Brain microvascular endothelial cell (primary cell): ENCODE measurements around the gene UCKL1.

Experiments
- DNase-seq: peaks from one replicate; pipeline ENCODE4 v3.0.0-alpha.2; 2020
- H3K27ac ChIP-seq: fragments of 250-450 bp; sonication (Bioruptor Pico); 2 replicates; pipeline ENCODE4 v1.5.1; 2020; ENCODE audit warnings: mild to moderate bottlenecking, moderate library complexity
- H3K27me3 ChIP-seq: fragments of 250-450 bp; sonication (Bioruptor Pico); replicated peaks from 2 replicates; pipeline ENCODE4 v1.5.1; 2020; ENCODE audit warnings: mild to moderate bottlenecking
- H3K36me3 ChIP-seq: fragments of 250-450 bp; sonication (Bioruptor Pico); replicated peaks from 2 replicates; pipeline ENCODE4 v1.5.1; 2020; ENCODE audit warnings: mild to moderate bottlenecking
- H3K4me3 ChIP-seq: 2 replicates; pipeline ENCODE4 v1.5.1; 2011; ENCODE audit warnings: low read depth, mild to moderate bottlenecking, control low read depth, low read length, moderate library complexity
- in situ Hi-C: cut with HindIII; loops from 2 replicates; pipeline ENCODE4 v1.10.0; 2017; ENCODE audit warnings: low sequenced_read_pairs, low pct_ligation_motif_present
- TF ChIP-seq, protein P1 (sequence below): IDR thresholded peaks from 2 replicates; pipeline ENCODE4 v1.5.1; 2011; ENCODE audit warnings: low read depth, mild to moderate bottlenecking, moderate library complexity, low read length, control low read depth, inconsistent platforms; ENCODE audit errors: missing control alignments

Gene UCKL1

DNA sequence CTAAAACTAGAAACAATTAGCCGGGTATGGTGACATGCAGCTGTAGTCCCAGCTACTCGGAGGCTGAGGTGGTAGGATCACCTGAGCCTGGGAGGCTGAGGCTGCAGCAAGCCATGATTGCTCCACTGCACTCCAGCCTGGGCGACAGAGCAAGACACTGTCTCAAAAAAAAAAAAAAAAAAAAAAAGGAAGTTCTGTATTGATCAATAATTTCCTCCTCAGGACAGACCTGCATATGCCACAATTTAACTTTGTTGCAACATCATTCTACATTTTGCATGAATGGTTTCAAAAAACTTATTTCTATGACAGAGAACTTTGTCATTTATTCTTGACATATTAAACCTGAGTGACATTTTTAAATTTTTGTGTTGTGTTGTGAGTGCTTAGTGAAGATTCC, 55.8 kb downstream of the UCKL1 start:
- in situ Hi-C loops = no loop called here
- Histone ChIP-seq H3K27me3 (no peaks in the 10 kb centered on the region), H3K27ac (no peak overlapping the region), H3K4me3 (no peak overlapping the region), H3K36me3 (peaks cover 5% of the 10 kb centered on the region)
- DNase-seq = no peak
- TF ChIP-seq, protein P1, sequence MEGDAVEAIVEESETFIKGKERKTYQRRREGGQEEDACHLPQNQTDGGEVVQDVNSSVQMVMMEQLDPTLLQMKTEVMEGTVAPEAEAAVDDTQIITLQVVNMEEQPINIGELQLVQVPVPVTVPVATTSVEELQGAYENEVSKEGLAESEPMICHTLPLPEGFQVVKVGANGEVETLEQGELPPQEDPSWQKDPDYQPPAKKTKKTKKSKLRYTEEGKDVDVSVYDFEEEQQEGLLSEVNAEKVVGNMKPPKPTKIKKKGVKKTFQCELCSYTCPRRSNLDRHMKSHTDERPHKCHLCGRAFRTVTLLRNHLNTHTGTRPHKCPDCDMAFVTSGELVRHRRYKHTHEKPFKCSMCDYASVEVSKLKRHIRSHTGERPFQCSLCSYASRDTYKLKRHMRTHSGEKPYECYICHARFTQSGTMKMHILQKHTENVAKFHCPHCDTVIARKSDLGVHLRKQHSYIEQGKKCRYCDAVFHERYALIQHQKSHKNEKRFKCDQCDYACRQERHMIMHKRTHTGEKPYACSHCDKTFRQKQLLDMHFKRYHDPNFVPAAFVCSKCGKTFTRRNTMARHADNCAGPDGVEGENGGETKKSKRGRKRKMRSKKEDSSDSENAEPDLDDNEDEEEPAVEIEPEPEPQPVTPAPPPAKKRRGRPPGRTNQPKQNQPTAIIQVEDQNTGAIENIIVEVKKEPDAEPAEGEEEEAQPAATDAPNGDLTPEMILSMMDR = no peak

DNA sequence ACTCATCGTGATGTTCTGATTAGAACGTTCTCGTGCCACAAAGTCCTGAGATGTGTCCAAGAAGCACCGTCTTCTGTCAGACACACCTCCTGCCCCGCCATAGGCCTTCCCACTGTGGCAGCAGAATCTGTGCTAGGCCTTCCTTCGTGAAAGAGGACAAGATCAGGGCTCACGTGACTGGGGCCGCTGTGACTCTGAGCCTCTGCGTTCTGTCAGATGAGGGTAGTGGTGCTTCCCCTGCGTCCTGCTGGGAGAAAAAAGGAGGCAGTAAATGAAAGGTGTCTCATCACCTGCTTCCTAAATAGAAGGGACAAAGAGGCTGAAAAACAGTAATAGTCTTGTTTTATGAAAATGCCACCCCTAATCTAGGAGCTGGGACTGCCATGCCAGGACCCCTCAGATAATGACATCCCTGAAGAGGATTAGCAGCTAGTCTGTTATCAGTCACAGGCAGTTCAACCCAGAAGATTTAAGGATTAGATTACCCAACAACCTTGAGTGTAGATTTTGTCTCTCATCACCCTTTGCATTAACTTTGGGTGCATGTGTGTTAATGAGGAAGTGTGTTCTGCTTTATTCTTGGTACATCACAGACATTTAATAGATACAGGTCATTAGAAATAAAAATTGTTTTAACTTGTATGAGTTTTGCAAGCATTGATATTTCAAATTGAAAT, 57.2 kb downstream of the UCKL1 start:
- no peak overlapping the region for H3K4me3 ChIP-seq
- in situ Hi-C loops = loop anchor here (25.0 kb wide), 1 partner anchor 312 kb away; no protein-coding TSS in a partner anchor
- no peaks in the 10 kb centered on the region for H3K27me3 ChIP-seq
- H3K36me3 ChIP-seq = peaks cover 5% of the 10 kb centered on the region
- no peak for DNase-seq
- no peak overlapping the region for H3K27ac ChIP-seq
- TF ChIP-seq, protein P1 = no peak

DNA sequence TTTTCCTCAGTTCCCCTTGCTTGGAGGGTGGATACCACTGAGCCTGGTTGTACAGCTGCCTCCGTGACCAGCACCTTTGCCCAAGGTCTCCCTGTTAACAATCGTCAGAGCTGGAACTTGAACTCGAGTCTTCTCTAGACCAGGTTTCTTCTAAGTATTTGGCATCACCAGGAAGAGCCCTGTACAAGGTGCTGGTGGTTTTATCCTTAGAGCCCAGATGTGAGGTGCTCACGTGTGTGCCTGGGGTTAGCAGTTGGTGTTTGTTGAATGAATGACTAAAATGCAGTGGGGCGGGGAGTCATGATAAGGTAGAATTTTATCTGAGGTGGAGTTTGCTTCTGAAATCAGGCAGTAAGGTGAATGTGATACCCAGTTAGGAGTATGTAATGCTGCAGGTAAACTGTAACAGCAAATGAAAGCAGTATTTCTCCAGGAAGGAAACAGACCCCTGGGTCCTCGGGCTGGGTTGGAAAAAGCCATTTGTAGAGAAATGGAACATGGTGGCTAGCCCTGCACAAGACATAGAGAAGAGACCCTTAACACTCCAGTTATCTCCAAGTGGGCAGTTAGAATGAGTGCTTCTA, 58.1 kb downstream of the UCKL1 start:
- in situ Hi-C loops = loop anchor here (25.0 kb wide), 1 partner anchor 311 kb away; no protein-coding TSS in a partner anchor
- Histone ChIP-seq H3K36me3 (peaks cover 3% of the 10 kb centered on the region), H3K27ac (no peak overlapping the region), H3K4me3 (no peak overlapping the region), H3K27me3 (no peaks in the 10 kb centered on the region)
- DNase-seq = no peak
- TF ChIP-seq, protein P1 = no peak

DNA sequence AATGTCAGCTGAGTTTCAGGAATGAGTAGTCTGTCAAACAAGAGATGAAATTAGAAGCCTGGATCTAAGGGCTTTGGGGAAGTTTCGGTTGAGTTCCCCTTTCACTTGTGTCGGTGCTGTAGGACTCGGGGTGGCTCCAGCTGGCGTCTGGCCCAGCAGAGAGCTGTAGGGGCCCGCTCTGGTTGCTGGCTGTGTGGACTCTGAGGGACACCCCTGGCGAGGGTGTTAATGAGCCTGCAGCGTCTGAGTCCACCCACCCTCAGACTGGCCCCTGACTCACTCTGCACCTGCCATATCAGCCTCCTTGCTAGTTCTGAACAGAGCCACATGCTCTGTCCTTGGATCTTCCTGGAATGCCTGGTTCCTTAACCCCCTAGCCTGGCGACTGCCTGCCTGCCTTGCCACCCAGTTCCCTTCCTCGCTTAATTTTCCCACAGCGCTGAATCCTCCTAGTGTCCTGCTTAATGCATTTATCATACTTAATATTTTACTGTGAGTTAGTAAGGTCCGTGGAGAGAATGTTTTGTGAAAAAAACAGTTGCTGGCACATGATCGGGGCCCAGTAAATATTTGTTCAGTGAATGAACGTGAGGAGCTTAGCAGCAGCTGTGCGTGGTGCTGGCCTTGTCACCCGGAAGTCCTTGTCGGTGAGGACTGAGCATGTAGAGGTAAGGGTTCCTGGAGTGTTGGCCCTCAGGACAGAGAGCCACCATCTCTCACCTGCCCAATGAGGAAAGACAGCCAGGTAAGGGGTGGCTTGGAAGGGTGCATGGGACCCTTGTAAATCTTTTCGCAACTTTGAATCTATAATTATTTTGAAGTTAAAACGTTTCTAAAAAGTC, 59.7 kb downstream of the UCKL1 start:
- H3K27me3 ChIP-seq = no peaks in the 10 kb centered on the region
- in situ Hi-C loops = loop anchor here (25.0 kb wide), 1 partner anchor 309 kb away; no protein-coding TSS in a partner anchor
- peak overlapping the region; percentile 48 for H3K27ac ChIP-seq
- H3K4me3 ChIP-seq = peak overlapping the region; percentile 64
- TF ChIP-seq, protein P1 = no peak
- no peak for DNase-seq
- H3K36me3 ChIP-seq = peaks cover 9% of the 10 kb centered on the region

DNA sequence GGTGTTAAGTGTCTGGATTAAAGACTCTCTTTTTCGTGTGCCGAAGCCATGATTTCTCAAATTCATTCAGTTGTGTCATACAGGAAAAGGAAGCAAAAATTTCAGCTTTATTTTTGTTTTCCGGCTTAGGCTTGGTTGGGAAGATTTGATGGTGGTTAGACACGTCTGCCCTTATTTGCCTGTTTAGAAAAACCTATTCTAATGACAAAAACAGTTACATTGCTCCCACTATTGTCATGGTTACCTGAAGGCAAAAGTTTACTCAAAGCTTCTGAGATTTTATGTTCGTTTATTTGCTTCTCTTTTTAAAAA, 60.3 kb downstream of the UCKL1 start:
- H3K27me3 ChIP-seq = no peaks in the 10 kb centered on the region
- peaks cover 14% of the 10 kb centered on the region for H3K36me3 ChIP-seq
- peak overlapping the region; percentile 48 for H3K27ac ChIP-seq
- in situ Hi-C loops = loop anchor here (25.0 kb wide), 1 partner anchor 309 kb away; no protein-coding TSS in a partner anchor
- peak overlapping the region; percentile 64 for H3K4me3 ChIP-seq
- DNase-seq = no peak
- TF ChIP-seq, protein P1 = no peak
